GM12801 (cell line): ENCODE results near the gene SEMA3E.

Experiments
- TF ChIP-seq, protein P1 (sequence below): IDR thresholded peaks from one replicate; pipeline ENCODE4 v1.5.1; 2011; ENCODE audit warnings: control low read depth; ENCODE audit not compliant: insufficient read length; ENCODE audit errors: extremely low read depth

SEMA3E gene

DNA sequence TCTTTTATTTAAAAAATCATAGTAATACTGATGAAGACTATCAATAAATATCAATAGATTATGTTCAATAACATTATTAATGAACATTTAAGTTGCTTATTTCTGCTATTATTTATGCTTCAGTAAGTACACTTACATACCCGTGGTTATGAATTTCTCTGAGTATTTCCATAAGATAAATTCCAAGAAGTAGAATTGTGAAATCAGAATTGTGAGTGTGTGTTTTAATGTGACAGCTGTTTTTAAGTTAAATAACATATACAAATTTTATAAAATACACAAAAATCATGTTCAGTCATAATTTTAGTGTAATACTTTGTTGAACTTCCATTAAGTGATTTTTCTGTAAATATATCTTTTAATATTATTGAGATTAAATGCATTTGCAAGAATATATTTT, 37.5 kb upstream of the SEMA3E start:
- TF ChIP-seq, protein P1, sequence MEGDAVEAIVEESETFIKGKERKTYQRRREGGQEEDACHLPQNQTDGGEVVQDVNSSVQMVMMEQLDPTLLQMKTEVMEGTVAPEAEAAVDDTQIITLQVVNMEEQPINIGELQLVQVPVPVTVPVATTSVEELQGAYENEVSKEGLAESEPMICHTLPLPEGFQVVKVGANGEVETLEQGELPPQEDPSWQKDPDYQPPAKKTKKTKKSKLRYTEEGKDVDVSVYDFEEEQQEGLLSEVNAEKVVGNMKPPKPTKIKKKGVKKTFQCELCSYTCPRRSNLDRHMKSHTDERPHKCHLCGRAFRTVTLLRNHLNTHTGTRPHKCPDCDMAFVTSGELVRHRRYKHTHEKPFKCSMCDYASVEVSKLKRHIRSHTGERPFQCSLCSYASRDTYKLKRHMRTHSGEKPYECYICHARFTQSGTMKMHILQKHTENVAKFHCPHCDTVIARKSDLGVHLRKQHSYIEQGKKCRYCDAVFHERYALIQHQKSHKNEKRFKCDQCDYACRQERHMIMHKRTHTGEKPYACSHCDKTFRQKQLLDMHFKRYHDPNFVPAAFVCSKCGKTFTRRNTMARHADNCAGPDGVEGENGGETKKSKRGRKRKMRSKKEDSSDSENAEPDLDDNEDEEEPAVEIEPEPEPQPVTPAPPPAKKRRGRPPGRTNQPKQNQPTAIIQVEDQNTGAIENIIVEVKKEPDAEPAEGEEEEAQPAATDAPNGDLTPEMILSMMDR: no peak

DNA sequence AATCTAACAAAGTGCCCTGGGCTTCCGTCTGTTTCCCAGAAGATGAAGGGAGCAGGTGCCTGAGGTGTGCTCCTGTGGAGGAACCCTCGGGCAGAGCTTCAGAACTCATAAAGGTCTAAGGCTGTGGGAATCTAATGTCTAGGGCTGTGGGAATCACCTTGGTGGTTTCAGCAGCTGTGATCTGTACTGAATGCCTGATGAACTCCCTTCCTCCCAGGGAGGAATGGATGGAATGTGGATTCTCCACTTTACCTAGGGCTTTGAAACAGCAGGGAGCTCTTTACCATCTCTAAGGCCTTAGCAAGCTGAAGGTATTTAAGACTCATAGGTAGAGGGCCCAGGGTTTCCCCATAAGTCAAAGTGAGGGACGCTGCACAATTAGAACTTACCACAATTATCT, 36.0 kb upstream of the SEMA3E start:
- TF ChIP-seq, protein P1: no peak

DNA sequence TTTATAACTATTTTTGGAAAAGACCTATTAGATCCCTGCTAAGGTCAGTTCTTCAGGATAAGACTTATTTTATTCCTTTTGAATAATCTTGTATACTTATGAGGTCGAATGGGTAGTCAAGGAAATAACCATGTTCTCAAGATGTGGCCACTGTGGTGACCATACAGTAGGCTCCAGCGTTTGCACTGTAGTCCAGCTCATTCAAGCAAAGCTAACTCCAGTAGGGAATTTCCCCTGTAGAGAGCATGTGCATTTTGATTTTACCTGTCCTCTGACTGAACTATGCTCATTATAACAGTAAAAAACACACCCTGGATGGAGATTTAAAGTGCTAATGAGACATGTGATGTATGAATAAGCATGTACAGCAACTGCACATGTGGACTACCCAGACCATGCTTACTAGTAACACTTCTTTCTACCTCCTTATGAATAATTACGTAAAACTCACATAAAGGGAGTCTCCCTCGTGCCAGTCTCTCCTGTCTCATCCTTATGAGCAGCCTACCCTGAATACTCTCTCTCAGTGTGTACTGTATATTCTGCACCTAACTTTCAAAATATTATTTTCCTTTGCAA, 32.4 kb upstream of the SEMA3E start:
- TF ChIP-seq, protein P1: no peak

DNA sequence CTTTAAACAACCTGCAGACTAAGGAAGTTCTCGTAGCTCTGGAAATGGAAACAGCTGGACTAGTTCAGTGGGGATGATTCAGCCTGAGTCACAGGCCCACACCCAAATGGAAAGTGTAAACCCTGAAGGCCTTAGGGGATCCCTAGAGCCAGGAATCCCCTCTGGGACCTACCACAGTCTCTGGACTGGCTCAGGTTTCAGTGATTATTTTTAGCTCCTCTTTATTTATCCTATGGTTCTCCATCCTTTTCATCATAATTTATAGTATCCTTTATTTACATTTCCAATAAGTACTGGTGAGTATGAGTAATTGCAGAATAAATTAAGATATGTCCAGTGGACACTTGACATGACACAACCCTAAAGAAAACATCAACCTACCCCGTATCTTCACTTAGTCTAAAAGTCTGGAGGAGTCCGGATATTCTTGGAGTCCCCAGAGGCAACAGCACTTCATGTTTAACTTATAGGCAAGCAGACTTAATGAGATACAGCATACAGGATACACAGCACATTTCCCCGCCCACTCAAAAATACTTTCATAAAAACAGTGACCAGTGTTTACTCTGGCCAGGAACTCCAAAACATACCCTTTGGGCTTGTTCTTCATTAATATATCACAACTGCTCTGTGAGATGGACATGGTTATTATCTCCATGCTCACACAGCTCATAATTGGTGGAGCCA, 28.4 kb upstream of the SEMA3E start:
- TF ChIP-seq, protein P1: no peak

DNA sequence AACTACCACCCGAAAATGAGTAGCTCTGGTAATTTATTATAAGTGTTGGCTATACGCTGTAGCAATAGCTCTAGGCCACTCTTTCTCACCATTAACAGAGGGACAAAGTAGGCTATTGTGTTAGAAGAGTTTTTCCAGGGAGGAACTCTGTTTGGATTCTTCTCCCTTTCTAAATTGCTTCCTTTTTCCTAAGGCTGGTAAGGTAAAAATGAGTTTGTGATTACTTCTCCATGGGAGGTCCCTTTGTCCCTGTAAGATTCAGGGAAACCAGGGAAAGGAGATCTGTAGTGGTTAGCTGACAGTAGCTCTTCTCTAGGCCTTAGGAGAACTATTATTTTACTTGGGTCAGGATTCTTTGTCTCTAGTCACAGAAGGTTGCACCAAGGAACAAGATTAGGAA, 23.2 kb upstream of the SEMA3E start:
- TF ChIP-seq, protein P1: no peak

DNA sequence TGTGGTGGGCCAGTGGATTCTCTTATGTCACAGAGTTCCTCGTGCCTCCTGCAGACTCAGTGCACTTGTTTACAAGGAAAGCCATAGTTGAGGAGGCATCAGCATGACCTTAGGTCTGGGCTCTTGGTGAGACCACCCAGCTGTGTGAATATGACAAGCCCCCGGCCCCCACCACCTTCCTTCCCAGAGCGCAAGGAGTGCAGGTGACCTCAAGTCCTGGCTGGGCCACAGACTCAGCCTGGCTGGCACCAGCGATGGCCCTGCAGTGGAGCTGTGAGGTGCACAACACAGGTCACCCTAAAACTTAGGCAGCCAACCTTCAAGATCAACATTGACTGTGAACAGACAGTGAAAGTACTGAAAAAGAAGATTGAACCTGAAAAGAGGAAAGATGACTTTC, 14.2 kb upstream of the SEMA3E start:
- TF ChIP-seq, protein P1: no peak

DNA sequence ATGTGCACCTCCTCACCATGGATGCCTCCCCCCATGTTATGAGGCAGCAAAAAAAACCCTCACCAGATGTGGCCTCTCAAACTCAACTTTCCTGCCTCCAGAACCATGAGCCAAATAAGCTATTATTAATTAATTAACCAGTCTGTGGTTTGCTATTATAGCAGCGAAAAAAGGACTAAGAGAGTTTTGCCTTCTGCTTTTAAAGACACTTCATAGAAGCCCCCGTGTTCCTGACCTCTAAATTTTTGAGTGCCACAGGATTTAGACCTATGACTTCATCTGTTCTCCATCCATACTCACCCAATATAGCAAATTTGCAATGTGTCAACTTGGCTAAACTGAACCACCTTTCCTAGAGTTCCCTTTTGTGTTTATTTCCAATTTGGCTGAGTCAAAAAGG, 9.2 kb upstream of the SEMA3E start:
- TF ChIP-seq, protein P1: no peak
